Activated CD4-positive, alpha-beta T cell treated with anti-CD3 and anti-CD28 coated beads, Interleukin-2, amount 50 U/mL, for 1 hour (primary cell): ENCODE data around the gene RNASEL.
"Not testable (repeated sequence)": the region's sequence is repeated elsewhere in the genome, so short reads cannot be mapped to it uniquely, and the experiment has no call there.

ENCODE experiments used
- DNase-seq: peaks from one replicate; pipeline ENCODE4 v3.0.0-alpha.2; 2020

The RNASEL gene

DNA sequence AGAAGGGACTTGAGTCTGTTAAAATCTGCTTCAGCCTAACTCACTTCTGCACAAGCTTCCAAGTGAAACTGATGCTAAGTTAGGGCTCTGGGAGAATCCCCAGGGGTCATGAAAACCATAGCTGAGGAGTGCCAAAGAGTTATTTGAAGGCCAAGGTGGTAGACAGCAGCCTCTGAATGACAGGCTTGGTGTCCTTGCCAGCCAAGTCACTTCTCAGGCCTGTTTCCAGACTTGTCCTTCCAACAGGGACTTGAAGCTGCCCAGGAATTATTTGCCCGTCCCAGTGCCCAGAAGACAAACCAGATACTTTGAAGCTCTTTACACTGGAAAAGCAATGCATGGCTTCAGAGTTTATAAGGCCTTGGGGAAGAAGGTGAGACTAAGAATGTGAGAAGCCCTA, 33.6 kb downstream of the RNASEL start:
- no peak for DNase-seq

DNA sequence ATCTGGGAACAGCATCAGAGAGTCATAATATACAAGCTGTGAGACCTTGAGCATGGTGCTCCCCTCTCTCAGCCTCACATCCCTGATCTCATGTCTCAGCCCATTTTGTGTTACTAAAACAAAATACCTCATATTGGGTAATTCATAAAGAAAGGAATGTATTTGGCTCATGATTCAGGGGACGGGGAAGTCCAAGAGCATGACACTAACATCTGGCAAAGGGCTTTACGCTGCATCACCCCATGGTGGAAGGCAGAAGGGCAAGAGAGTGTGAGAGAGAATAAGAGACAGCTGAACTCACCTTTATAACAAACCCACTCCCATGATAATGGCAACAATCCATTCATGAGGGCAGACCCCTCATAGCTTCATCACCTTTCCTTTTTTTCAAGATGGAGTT, 36.5 kb downstream of the RNASEL start:
- DNase-seq, result no peak

DNA sequence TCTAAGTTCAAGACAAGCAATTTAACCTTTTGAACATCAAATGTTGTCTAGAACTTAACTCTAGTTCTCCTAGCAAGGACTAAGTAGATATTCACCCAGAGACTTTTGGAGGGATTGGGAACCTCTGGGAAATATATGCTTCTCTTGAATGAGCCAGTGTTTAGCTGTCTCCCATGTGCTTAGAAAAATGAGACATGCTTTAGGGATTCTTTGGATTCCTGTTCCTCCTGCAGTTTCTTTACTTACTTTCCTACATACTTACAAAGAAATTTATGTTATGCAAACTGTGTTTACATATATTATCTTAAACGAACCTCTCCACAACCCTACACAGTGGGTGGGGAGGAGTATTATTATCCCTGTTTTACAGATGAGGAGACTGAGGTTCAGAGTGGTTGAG, 39.2 kb downstream of the RNASEL start:
- no peak for DNase-seq

DNA sequence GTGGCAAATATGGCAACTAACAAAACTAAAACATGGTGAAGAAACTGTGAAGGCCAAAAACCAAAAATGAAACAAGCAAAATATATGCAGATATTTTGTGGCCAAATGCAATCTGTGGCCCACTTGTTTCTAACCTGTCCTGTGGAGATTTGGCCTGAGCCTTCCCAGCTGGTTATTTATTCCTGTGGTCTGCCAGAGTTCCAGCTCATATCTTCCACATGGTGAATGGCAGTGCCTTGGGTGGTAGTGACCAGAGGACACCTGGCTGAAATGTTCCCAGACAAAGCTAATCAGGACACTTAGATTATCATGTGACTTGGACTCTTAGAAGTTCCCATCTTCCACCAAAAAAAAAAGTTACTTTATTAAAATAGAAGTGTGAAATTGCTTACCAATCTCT, 39.7 kb downstream of the RNASEL start:
- no peak for DNase-seq

DNA sequence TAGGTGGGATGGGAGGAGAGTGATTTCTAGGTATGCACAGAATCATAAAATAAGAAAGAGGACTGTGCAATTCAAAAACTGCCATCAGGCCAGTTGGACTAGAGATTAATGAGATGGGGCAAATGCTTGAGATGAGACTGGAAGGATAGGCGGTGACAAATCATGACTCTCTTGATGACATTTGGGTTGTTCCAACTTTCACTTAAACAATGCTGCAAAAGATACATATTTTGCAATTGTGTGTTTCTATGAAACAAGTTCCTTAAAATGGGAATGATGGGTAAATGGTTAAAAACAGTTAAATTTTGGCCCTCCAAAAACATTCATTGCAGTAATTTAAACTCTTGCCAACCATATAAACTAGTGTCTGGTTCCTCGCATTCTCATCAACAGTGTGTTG, 55.2 kb downstream of the RNASEL start:
- no peak for DNase-seq

DNA sequence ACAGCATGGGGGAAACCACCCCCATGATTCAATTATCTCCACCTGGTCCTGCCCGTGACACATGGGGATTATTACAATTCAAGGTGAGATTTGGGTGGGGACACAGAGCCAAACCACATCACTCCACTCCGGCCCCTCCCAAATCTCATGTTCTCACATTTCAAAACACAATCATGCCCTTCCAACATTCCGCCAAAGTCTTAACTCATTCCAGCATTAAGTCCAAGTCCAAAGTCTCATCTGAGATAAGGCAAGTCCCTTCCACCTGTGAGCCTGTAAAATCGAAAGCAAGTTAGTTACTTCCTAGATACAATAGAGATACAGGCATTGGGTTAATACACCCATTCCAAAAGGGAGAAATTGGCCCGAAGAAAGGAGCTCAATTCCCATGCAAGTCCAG, 60.9 kb downstream of the RNASEL start:
- DNase-seq, result not testable (repeated sequence)

DNA sequence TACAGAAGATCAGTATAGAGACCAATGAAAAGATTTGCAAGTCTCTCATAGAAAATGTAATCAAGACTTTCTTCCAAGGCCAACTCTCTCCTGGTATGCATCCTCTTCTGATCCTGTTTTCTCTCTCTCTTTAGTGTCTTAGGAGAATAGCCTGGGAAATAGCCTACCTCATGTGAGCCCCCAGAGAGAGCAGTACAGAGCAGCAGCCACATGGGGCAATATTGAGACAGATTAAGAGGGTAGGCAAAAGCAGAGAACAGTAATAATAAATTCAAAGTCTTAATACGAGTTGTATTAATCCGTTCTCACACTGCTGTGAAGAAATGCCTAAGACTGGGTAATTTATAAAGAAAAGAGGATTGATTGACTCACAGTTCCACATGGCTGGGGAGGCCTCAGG, 61.4 kb downstream of the RNASEL start:
- no peak for DNase-seq

DNA sequence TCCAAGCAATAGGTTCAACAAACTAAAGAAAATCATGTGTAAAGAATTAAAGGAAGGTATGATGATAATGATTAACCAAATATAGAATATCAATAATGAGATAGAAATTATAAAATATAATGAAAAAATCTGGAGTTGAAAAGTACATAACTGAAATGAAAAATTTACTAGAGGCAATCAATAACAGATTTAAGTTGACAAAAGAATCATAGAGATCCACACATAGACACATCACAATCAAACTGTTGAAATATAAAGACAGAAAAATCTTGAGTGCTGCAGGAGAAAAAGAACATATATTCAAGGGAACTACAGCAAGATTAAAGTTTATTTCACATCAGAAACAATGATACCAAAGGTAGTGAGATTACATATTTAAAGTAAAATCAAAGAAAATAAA, 63.7 kb downstream of the RNASEL start:
- DNase-seq, result no peak
